IMR-90 (cell line): ENCODE data around the gene TCF7L2. TPM values are rescaled to one million over a fixed set of nuclear protein-coding genes. Genes with fewer than 3 reads are reported as not detected.

Experiments used
- ATAC-seq: fragments of 200-7000 bp; cut with Tn5 transposase; 2 replicates; pipeline ENCODE4 v1.9.1; 2020; ENCODE audit warnings: low read depth, mild to moderate bottlenecking, moderate library complexity
- BruUV-seq: library from RNA; stranded (reverse); fragments of 400-500 nt; replicated peaks from 2 replicates; lab custom pipeline; 2021; lab: Mats Ljungman, UMichigan
- CTCF ChIA-PET: fragments of 300-600 bp; formaldehyde crosslinking; extraction: SDS; loops from one replicate; lab custom pipeline; 2021; ENCODE audit warnings: antibody characterized with exemption; lab: Yijun Ruan, JAX
- POLR2A ChIA-PET: fragments of 300-600 bp; sonication (Branson Sonifier 250); formaldehyde crosslinking; loops from one replicate; lab custom pipeline; 2022; ENCODE audit warnings: antibody characterized with exemption; ENCODE audit not compliant: unreplicated experiment; lab: Charles Lee
- DNase-seq: peaks from one replicate; pipeline ENCODE4 v3.0.0; 2013
- H2AFZ ChIP-seq: replicated peaks from 2 replicates; pipeline ENCODE3; 2013; ENCODE audit warnings: low read length, mild to moderate bottlenecking; ENCODE audit not compliant: poor library complexity
- H2AK5ac ChIP-seq: 2 replicates; pipeline ENCODE4 v1.6.1; 2013; ENCODE audit warnings: low read depth, low read length, inconsistent platforms
- H2AK9ac ChIP-seq: replicated peaks from 2 replicates; pipeline ENCODE3; 2013; ENCODE audit warnings: mild to moderate bottlenecking, low read depth, low read length, moderate library complexity; ENCODE audit not compliant: poor library complexity
- H2BK120ac ChIP-seq: 2 replicates; pipeline ENCODE4 v1.6.1; 2013; ENCODE audit warnings: low read depth, low read length, inconsistent platforms
- H2BK15ac ChIP-seq: 3 replicates; pipeline ENCODE4 v1.6.1; 2013; ENCODE audit warnings: low read depth, low read length, inconsistent platforms
- H2BK20ac ChIP-seq: 2 replicates; pipeline ENCODE4 v1.6.1; 2013; ENCODE audit warnings: low read depth, mild to moderate bottlenecking, inconsistent platforms, low read length, moderate library complexity
- H2BK5ac ChIP-seq: 2 replicates; pipeline ENCODE4 v1.6.1; 2013; ENCODE audit warnings: mild to moderate bottlenecking, low read depth, low read length, inconsistent platforms; ENCODE audit not compliant: poor library complexity, severe bottlenecking
- H3K14ac ChIP-seq: replicated peaks from 2 replicates; pipeline ENCODE4 v1.6.1; 2013; ENCODE audit warnings: low read depth, low read length, inconsistent platforms
- H3K18ac ChIP-seq: 2 replicates; pipeline ENCODE4 v1.6.1; 2013; ENCODE audit warnings: low read depth, low read length, control low read depth
- H3K23ac ChIP-seq: 2 replicates; pipeline ENCODE4 v1.6.1; 2013; ENCODE audit warnings: low read depth, low read length, inconsistent platforms
- H3K27ac ChIP-seq: 2 replicates; pipeline ENCODE4 v1.5.1; 2013; ENCODE audit warnings: mild to moderate bottlenecking, control low read depth, low read length; ENCODE audit not compliant: insufficient read depth
- H3K27me3 ChIP-seq: 2 replicates; pipeline ENCODE4 v1.6.1; 2013; ENCODE audit warnings: low read length; ENCODE audit not compliant: control insufficient read depth, insufficient read depth
- H3K36me3 ChIP-seq: 2 replicates; pipeline ENCODE4 v1.6.1; 2013; ENCODE audit warnings: low read length, mixed read lengths; ENCODE audit not compliant: control insufficient read depth, insufficient read depth
- H3K4ac ChIP-seq: 2 replicates; pipeline ENCODE4 v1.6.1; 2013; ENCODE audit warnings: low read depth, low read length, inconsistent platforms
- H3K4me1 ChIP-seq: 2 replicates; pipeline ENCODE4 v1.6.1; 2013; ENCODE audit warnings: low read length, mixed read lengths; ENCODE audit not compliant: control insufficient read depth, insufficient read depth
- H3K4me2 ChIP-seq: 2 replicates; pipeline ENCODE4 v1.6.1; 2013; ENCODE audit warnings: low read depth, mild to moderate bottlenecking, control low read depth, low read length, moderate library complexity
- H3K4me3 ChIP-seq: 2 replicates; pipeline ENCODE4 v1.5.1; 2013; ENCODE audit warnings: low read depth, mild to moderate bottlenecking, control low read depth, low read length, moderate library complexity; ENCODE audit not compliant: insufficient read depth
- H3K56ac ChIP-seq: 2 replicates; pipeline ENCODE4 v1.6.1; 2013; ENCODE audit warnings: low read length, inconsistent platforms; ENCODE audit not compliant: insufficient read depth; ENCODE audit errors: extremely low read depth
- H3K79me1 ChIP-seq, 2 experiments: 2 replicates each; pipeline ENCODE4 v1.6.1; 2013; ENCODE audit warnings: low read length in 2 of 2, inconsistent platforms in 1 of 2, low read depth in 1 of 2
- H3K9ac ChIP-seq: 2 replicates; pipeline ENCODE4 v1.6.1; 2013; ENCODE audit warnings: low read depth, low read length, control low read depth
- H3K9me1 ChIP-seq: 2 replicates; pipeline ENCODE4 v1.6.1; 2013; ENCODE audit warnings: low read length, inconsistent platforms; ENCODE audit not compliant: insufficient read depth
- H3K9me3 ChIP-seq: 2 replicates; pipeline ENCODE4 v1.6.1; 2013; ENCODE audit warnings: low read length; ENCODE audit not compliant: control insufficient read depth, insufficient read depth
- H4K20me1 ChIP-seq: 2 replicates; pipeline ENCODE4 v1.6.1; 2013; ENCODE audit warnings: low read length, inconsistent platforms; ENCODE audit not compliant: insufficient read depth
- H4K5ac ChIP-seq: 2 replicates; pipeline ENCODE4 v1.6.1; 2013; ENCODE audit warnings: mild to moderate bottlenecking, low read depth, low read length, control low read depth
- H4K8ac ChIP-seq, 2 experiments: 2 replicates each; pipeline ENCODE4 v1.6.1; 2013; ENCODE audit warnings: low read depth in 2 of 2, low read length in 2 of 2, control low read depth in 1 of 2, inconsistent platforms in 1 of 2
- H4K91ac ChIP-seq: 2 replicates; pipeline ENCODE4 v1.6.1; 2013; ENCODE audit warnings: low read depth, low read length, inconsistent platforms; ENCODE audit not compliant: insufficient read depth
- BHLHE40 ChIP-seq: fragments of 150-350 bp; IDR thresholded peaks from 2 replicates; pipeline ENCODE4 v1.6.1; 2016; ENCODE audit warnings: mild to moderate bottlenecking, low read depth, low read length
- CEBPB ChIP-seq: IDR thresholded peaks from 2 replicates; pipeline ENCODE4 v1.6.1; 2012; ENCODE audit warnings: low read depth, low read length, improper control_type of control experiment
- CHD1 ChIP-seq: IDR thresholded peaks from 2 replicates; pipeline ENCODE4 v1.6.1; 2012; ENCODE audit warnings: low read depth, low read length, improper control_type of control experiment
- CTCF ChIP-seq: conservative IDR thresholded peaks from 2 replicates; pipeline ENCODE4 v1.5.1; 2012; ENCODE audit warnings: mild to moderate bottlenecking, low read depth, low read length, improper control_type of control experiment
- ELK1 ChIP-seq: fragments of 150-350 bp; IDR thresholded peaks from 2 replicates; pipeline ENCODE4 v1.6.1; 2016; ENCODE audit warnings: low read depth, mild to moderate bottlenecking, low read length, moderate library complexity, borderline replicate concordance
- FOS ChIP-seq: fragments of 150-350 bp; IDR thresholded peaks from 2 replicates; pipeline ENCODE4 v1.6.1; 2016; ENCODE audit warnings: low read depth, low read length
- MAFK ChIP-seq: IDR thresholded peaks from 2 replicates; pipeline ENCODE4 v1.6.1; 2012; ENCODE audit warnings: low read depth, low read length, improper control_type of control experiment
- MAZ ChIP-seq: IDR thresholded peaks from 2 replicates; pipeline ENCODE4 v1.6.1; 2012; ENCODE audit warnings: low read depth, mild to moderate bottlenecking, low read length, improper control_type of control experiment, moderate library complexity, borderline replicate concordance
- MXI1 ChIP-seq: IDR thresholded peaks from 2 replicates; pipeline ENCODE4 v1.6.1; 2012; ENCODE audit warnings: low read depth, mild to moderate bottlenecking, low read length, moderate library complexity, borderline replicate concordance
- NFE2L2 ChIP-seq: fragments of 150-350 bp; IDR thresholded peaks from 2 replicates; pipeline ENCODE4 v1.6.1; 2016; ENCODE audit warnings: low read depth, mild to moderate bottlenecking, low read length
- POLR2A ChIP-seq: IDR thresholded peaks from 2 replicates; pipeline ENCODE4 v1.6.1; 2012; ENCODE audit warnings: mild to moderate bottlenecking, low read depth, low read length
- RAD21 ChIP-seq: IDR thresholded peaks from 2 replicates; pipeline ENCODE4 v1.6.1; 2012; ENCODE audit warnings: low read length, improper control_type of control experiment
- RCOR1 ChIP-seq: IDR thresholded peaks from 2 replicates; pipeline ENCODE4 v1.6.1; 2012; ENCODE audit warnings: mild to moderate bottlenecking, low read length, improper control_type of control experiment; ENCODE audit not compliant: insufficient replicate concordance
- RFX5 ChIP-seq: IDR thresholded peaks from 2 replicates; pipeline ENCODE4 v1.8.0; 2012; ENCODE audit warnings: low read depth, mild to moderate bottlenecking, low read length, moderate library complexity
- SMC3 ChIP-seq: fragments of 150-350 bp; IDR thresholded peaks from 2 replicates; pipeline ENCODE4 v1.6.1; 2016; ENCODE audit warnings: low read depth, mild to moderate bottlenecking, antibody characterized with exemption, low read length, moderate library complexity
- USF2 ChIP-seq: fragments of 150-350 bp; IDR thresholded peaks from 2 replicates; pipeline ENCODE4 v1.6.1; 2017; ENCODE audit warnings: mild to moderate bottlenecking, antibody characterized with exemption, low read length, low read depth
- WGBS, 2 experiments: methylation state at CpG; one replicate each; pipeline versions ENCODE4 v1.1.5 to v1.1.7; 2013; ENCODE audit warnings: missing lambda C conversion rate in 2 of 2; ENCODE audit not compliant: insufficient read length in 1 of 2; ENCODE audit errors: extremely low coverage in 2 of 2; 5-methylcytosine and 5-hydroxymethylcytosine counted together
- dilution Hi-C: fragments of 300-500 bp; cut with HindIII; formaldehyde crosslinking; loops from one replicate; pipeline ENCODE4 v1.14.3; 2018; ENCODE audit warnings: low sequenced_read_pairs; ENCODE audit not compliant: unreplicated experiment
- in situ Hi-C: fragments of 300-500 bp; cut with MboI; formaldehyde crosslinking; loops from 3 replicates; pipeline ENCODE4 v1.14.3; 2019; ENCODE audit warnings: low sequenced_read_pairs, inconsistent platforms, mixed read lengths
- intact Hi-C: fragments of 100-400 bp; cut with micrococcal nuclease; formaldehyde crosslinking; loops from 2 replicates; pipeline ENCODE4 v1.10.0; 2022
- polyA plus RNA-seq, 3 experiments: library from polyadenylated mRNA; depleted of rRNA; stranded (reverse); fragments of >200 nt; gene quantifications; 2 replicates each; pipeline ENCODE4 v1.2.3, GENCODE V29; 2012; ENCODE audit warnings: low replicate concordance in 1 of 3
- total RNA-seq: library from RNA; depleted of rRNA; stranded (reverse); fragments of >200 nt; gene quantifications from 2 replicates; pipeline ENCODE4 v1.2.3, GENCODE V29; 2012

Gene TCF7L2
- total and polyA plus RNA-seq, 2 of the 4 experiments (the other 2 are of a cell fraction), result 1.3 to 12.2 TPM

GRCh38 chr10:112973046-112973445 lies 23.0 kb downstream of the TCF7L2 start:
- no peak overlapping the region for H2BK120ac ChIP-seq
- H4K20me1 ChIP-seq, result peaks cover 28% of the 10 kb centered on the region; the same call in 1 of the 2 replicates
- H3K79me1 ChIP-seq, result peaks cover 62 to 73% of the 10 kb centered on the region in 2 experiments
- H3K56ac ChIP-seq, result no peak overlapping the region
- dilution Hi-C loops (no loop called here), intact Hi-C loops (no loop called here), in situ Hi-C loops (no loop called here)
- no peak overlapping the region for H2AK5ac ChIP-seq
- H3K23ac ChIP-seq, result no peak overlapping the region
- no peak overlapping the region for H2BK15ac ChIP-seq
- ATAC-seq (no peak), DNase-seq (no peak)
- no peak overlapping the region for H3K18ac ChIP-seq
- no peak overlapping the region for H3K4ac ChIP-seq
- H3K36me3 ChIP-seq, result peaks cover 18% of the 10 kb centered on the region
- H2BK20ac ChIP-seq, result no peak overlapping the region
- no peak overlapping the region for H4K8ac ChIP-seq
- POLR2A ChIA-PET, result interaction anchor here (0.6 kb wide), 1 partner anchor 512 kb away, joined by 3 read pairs; no protein-coding TSS in a partner anchor
- H2AFZ ChIP-seq, result no peak overlapping the region
- H2BK5ac ChIP-seq, result no peak overlapping the region
- no peak overlapping the region for H4K5ac ChIP-seq
- H3K27ac ChIP-seq, result no peak overlapping the region
- H2AK9ac ChIP-seq, result no peak overlapping the region
- H3K27me3 ChIP-seq, result no peaks in the 10 kb centered on the region
- no peak overlapping the region for H3K4me3 ChIP-seq
- no peak overlapping the region for H4K91ac ChIP-seq
- CTCF ChIA-PET, result interaction anchor here (0.6 kb wide), 1 partner anchor 14 kb away, joined by 6 read pairs; no protein-coding TSS in a partner anchor
- no peak overlapping the region for H3K14ac ChIP-seq
- BruUV-seq, result no TSS peak
- H3K4me1 ChIP-seq, result no peaks in the 10 kb centered on the region
- TF ChIP-seq CEBPB, result no peak
- no peak for TF ChIP-seq MAFK
- no peak for TF ChIP-seq RCOR1
- no peak for TF ChIP-seq RAD21
- TF ChIP-seq RFX5, result no peak
- TF ChIP-seq SMC3, result no peak
- TF ChIP-seq FOS, result no peak
- TF ChIP-seq ELK1, result no peak
- TF ChIP-seq CHD1, result no peak
- no peak for TF ChIP-seq CTCF
- no peak for TF ChIP-seq NFE2L2
- TF ChIP-seq MAZ, result no peak
- TF ChIP-seq USF2, result no peak
- TF ChIP-seq MXI1, result no peak
- no peak for TF ChIP-seq BHLHE40
- TF ChIP-seq POLR2A, result no peak
- H3K9me1 ChIP-seq, result peaks cover 15% of the 10 kb centered on the region; the same call in 1 of the 2 replicates
- H3K4me2 ChIP-seq, result no peak overlapping the region
- no peaks in the 10 kb centered on the region for H3K9me3 ChIP-seq
- WGBS, 2 experiments, result 92% methylated on average over 2 of the region's 5 CpGs; no CpG with 5 or more reads in 1 of the 2 experiments
- no peak overlapping the region for H3K9ac ChIP-seq
